IPS DF 19.7 (cell line): Measurements from ENCODE around the gene SLC10A3.

ENCODE experiments used
- DNase-seq: peaks from one replicate; pipeline ENCODE4 v3.0.0-alpha.2; 2013; ENCODE audit warnings: low read depth, low spot score

SLC10A3 gene

DNA sequence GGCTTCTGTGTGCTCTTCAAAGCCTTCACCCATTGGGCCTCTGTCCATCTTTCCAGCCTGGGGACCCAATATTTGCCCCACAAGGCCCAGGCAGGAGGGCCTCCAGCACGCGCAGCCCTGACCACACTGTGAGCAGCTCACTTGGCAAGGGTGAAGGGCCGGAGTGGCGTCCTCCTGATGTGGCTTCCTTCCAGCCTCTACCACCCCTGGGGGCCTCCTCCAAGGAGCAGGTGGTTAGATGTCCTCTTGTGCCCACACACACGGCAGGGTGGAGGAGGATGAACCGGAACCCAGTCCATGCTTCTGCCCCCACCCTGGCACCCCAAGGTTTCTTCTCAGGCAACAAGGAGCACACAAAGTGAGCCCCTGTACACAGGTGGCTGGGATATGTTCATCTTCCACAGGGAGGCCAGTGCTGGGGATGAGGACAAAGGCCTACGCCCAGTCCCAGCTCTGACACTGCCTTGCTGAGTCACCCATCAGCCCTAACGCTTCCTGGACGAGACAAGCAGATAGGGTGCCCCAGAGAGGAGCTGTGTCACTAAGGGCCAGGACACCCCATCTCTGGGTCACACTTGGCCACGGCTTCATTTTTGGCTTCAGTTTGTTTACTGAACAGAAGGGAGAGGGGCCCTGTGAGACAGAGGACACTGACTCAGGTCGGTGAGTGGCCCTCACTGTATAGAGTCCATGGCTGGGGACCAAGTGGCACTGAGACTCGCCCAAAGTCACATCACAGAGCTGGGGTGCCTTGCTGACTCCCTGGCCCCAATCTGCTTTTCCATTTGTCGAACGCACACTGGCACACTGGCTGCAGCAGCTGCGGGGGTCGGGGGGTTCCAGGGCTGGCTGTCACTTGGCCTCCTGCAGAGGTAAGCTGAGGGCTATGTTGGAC is 5.9 kb downstream of the SLC10A3 start:
- DNase-seq, result no peak

DNA sequence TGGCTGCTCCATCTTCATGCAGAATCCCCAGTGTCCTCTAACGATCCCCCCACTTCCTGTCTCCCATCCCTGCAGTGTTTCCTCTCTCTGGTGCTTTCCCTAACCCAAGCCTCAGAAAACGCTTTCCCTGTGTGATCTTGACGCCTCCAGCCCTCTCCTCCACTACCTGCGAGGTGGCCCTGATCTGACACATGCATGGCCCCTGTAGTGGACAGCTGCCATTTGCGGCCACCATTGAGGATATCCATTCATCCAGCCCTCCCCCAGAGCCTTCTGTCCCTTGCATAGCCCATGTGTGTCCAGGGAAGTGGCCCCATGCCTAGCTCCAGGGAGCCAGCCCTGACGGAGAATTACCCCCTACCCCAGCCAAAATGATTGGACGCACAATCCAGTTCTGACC is 7.1 kb downstream of the SLC10A3 start:
- DNase-seq, result no peak

DNA sequence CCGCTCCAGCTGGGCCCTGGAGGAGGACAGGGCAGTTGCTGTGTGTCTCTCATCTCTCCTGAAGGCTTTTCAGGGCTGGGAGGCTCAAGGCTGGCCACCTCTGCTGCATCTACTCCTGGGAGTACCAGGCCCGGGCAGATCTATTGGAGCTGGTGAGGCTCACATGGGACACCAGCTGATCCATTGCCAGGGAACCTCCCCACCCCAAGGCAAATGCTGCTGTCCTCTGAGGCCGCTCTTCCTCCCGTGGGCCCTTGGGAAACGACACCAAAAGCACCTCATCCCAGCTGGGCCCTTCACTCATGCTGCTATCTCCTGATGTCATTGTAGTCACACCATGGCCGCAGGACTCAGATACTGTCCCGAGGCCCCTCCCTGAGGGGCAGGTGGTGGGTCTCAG is 7.6 kb downstream of the SLC10A3 start:
- no peak for DNase-seq

DNA sequence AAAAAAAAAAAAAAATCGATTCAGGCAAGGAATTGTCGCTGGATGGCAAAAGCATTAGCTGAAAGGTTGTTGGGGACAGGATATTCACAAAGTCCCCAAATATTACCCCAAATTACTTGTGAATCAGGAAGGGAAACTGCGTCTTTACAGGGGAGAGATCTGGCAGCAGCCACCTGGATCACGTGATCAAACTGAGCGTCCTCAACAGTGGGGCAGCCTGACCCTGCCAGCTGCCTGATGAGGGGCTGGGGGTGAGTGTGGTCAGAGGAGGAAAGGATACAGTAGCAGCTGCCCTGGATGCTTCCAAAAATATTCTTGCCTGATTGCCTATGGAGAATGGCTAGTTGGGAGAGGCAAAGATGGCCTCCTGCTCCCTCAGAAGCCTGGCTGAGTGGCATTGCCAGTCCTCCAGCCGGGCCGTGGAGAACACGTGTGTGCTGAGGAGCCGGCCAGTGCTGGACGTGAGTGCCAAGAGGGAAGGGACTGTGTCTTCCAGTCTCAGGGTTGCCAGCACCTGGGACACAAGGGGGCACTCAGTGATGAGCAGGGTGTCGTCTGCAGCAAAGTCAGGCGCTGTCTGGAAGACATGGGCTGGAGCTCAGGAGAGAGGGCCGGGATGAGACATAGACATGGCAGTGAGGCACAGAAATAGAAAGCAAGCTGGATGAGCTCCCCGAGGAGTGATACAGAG is 8.4 kb downstream of the SLC10A3 start:
- no peak for DNase-seq

DNA sequence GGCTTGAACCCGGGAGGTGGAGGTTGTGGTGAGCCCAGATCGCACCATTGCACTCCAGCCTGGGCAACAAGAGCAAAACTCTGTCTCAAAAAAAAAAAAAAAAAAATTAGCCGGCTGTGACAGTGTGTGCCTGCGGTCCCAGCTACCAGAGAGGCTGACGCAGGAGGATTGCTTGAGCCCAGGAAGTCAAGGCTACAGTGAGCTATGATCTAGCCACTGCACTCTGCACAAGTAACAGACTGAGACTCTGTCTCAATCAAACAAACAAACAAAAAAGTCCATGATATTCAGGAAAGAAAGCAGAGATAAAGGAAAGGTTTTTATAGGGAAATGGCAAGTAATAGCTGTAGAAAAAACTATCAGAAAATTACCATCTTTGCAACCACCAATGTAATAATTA is 9.2 kb downstream of the SLC10A3 start:
- DNase-seq, result no peak

DNA sequence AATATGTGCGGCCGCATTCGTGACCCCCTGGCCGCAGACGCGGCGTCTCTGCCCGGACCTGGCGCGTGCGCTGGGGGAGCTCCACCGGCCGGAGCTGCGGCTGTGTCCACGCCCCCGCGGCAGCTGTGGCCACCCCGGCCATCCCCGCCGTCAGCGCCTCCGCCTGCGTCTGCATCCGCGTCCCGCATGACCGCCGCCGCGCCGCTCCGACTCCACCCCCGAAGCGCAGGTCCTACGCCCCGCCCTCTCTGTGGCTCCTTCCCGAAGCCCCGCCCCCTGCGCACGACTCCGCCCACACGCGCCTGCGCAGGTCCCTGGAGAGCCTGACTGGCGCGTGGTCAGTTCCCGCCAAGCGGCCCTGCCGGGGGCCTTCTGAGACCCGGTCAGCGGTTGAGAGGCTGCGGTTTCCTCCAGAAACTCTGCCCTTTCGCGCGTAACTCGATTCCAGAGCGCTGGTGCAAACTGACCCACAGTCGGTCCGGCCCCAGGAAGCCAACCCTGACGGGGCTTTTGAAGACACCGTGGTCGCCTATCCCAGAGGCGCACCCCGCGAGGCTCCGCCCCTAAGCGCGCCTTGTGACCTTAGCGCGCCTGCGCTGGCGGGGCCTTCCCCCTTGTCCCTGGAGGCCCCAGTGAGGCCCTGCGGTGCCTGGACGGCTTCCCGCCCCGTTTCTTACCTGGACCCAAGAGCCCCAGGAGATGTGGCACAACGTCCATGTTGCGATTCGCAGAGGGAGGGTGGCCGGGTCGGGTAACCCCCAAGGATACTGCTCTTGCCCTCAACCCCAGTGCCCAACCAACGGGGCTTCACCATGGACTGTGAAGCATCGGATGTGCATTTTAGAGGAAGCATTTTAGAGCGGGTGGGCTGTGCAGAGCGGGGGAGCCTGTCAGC is 11.5 kb downstream of the SLC10A3 start, which contains the start of gene LAGE3:
Gene LAGE3 (minus strand): TSS at position 554 of the 895 bp plus-strand sequence. CDS start 366 bp downstream, at position 188.
- no peak for DNase-seq

DNA sequence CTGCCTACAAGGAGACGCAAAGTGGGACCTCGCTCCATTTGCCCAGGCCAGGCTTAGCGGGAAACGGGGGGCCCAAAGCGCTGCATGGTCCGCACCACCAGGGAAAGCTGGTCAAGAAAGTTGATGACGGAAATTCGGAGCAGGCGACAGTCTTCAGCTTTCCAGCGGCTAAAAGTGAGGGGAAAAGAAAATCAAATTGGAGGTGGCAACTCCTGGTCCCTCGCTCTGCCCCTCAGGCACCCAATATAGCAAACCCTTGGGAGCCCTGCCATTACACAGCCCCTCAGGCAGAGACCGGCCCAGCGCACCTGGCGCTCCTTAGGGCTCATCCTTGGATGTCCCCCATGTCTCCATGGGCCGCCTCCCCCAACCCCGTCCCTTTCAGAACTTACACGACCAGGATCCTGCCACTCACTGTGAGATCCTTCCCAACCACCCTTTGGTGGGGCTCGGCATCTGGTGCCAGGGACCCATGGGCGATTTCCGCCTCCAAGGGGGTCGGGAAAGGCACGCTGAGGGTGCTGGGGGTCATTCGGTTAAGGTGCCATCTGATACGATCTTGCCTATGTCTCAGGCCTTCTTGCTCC is 12.4 kb downstream of the SLC10A3 start:
- no peak for DNase-seq

DNA sequence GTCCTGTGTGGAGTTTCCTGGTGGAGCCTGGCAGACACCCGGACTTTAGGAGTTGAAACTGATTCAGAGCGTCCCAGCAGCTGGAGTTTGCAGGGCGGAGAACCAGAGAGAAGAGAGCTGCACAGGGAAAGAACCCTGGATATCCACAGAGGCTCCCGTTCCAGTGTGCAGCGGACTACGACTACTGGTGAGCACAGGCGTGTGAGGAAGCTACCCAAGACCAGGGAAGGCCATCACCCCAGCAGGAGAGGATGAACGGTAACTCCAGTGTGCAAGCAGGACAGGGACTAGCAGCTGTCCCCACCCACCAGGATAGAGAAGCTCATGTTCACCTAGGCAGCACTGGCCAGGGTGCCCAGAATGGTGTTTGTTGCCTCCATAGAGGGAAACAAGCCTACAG is 13.6 kb downstream of the SLC10A3 start:
- DNase-seq, result no peak

DNA sequence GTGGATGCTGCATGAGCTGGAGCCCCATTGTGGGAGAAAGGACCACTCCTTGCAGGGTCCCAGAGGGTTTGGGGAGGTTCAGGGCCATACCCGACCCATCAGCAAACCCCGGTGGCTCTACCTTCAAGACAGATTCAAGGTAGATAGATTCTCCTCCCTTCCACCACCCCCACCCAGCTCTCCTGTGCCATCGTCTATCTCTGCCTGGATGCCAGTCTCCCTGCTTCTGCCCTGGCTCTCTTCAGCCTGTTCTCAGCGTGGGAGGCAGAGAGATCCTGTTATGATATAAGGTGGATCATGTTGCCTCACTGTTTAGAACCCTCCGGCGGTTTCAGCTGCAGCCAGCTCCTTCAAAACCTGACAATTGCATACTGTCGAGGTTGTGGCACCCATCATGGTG is 16.7 kb downstream of the SLC10A3 start:
- no peak for DNase-seq

DNA sequence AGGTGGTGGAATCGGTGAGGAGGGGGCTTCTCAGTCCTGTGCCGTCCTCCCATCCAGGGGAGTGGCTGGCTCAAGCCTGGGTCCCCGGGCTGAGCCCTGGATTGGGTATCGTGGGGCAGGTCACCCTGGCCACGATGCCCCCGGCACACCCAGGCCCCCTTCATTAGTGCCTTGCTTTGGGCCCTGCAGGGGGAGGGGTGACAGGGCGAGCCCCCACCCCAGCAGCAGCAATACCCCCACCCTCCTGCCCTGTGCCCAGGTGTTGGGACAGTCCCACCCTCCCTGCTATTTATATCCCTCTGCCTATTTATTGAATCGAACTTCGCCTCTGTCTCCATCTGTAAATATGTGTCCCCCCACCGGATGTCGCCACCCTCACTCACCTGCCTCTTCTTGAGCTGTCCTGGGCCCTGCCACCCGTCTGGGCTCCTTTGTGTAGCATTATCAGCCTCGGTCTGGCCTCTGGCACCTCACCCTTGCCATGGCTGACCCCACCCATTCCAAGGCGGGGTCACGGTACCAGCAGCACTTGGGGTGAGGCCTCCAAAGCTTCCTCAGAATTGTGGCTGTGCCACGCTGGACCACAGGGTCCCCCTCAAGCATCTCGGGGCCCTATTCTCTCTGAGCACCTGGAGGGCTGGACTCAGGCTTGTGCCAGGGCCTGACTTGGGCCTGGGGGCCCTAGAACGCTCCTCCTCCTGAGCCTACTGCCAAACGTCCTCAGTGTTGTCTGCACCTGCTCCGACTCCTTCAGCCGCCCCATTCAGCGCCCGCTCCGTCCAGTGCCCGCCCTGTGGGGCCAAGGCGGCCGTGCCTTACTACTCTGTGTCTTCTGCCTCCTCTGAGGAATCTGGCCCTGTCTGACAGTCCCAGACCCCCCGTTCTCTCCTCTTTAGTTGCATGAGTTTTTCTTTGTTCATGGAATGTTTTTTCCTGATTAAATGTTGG is 17.5 kb downstream of the SLC10A3 start:
- no peak for DNase-seq

DNA sequence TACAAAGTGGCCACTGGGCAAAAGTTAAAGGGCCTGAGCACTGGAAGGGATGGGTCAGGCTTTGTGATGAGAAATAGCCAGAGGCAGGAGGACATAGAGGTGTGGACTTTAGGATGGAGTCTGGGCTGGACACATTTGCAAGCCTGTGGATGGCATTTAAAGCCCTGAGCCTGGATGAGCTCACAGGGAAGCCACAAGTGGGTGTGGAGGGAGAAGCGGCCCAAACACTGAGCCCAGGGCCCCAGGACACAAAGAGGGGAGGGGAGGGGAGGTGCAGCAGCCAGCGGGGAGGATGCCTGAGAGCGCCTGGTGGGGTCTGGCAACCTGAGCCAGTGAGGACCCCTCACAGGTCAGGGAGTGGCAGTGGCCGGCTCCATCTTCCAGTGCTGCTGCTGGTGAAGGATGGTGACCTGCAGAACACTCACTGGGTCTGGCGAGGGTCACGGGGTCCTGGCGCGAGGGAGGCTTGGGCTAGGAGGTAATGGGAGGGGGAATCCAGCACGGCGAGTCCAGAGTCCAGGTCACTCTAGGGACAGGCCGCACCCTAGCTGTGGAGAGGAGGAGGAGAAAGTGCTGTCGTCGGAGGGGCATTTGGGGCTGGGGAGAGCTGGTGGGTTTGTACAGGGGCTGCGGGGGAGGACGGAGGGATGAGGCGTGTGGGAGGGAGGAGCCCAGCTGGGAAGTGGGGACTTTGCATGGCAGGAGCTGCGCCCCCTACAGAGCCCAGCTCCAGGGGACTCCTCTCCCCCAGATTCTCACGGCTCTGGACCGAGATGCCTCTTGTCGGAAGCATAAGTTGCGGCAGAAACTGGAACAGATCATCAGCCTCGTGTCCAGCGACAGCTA is 18.4 kb downstream of the SLC10A3 start:
- DNase-seq, result no peak

DNA sequence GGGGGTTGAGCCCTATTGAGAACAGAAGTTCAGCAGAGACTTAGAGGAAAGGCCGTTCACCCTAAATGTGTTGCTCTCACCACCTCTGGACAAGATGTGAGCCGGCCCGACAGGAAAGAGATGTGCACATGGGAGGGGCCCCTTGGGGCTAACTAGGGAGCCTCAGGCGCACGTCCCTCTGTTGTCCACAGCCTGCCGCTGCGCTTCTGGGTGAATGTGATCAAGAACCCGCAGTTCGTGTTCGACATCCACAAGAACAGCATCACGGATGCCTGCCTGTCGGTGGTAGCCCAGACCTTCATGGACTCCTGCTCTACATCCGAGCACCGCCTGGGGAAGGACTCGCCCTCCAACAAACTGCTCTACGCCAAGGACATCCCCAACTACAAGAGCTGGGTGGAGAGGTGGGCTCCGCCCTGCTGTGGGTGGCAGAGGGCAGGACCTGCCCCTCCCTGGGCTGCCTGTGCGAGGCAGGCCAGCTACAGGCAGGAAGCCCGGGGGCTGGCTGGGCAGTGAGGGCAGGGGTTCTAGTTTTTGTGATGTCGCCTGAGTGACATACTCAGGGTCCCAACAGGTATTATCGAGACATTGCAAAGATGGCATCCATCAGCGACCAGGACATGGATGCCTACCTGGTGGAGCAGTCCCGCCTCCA is 19.4 kb downstream of the SLC10A3 start:
- DNase-seq, result no peak

DNA sequence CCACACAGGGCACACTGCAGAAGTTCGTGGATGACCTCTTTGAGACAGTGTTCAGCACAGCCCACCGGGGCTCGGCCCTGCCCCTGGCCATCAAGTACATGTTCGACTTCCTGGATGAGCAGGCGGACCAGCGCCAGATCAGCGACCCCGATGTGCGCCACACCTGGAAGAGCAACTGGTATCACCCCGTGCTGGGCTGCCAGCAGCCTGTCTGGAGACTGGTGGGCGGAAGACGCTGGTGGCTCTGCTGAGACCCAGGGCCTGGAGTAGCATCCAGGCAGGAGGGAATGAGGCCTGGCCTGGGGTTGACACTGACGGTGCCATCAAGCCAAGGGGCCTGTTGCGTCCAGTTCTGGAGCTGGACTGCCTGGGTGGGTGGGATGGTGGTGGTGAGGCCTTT is 20.0 kb downstream of the SLC10A3 start:
- DNase-seq, result no peak

DNA sequence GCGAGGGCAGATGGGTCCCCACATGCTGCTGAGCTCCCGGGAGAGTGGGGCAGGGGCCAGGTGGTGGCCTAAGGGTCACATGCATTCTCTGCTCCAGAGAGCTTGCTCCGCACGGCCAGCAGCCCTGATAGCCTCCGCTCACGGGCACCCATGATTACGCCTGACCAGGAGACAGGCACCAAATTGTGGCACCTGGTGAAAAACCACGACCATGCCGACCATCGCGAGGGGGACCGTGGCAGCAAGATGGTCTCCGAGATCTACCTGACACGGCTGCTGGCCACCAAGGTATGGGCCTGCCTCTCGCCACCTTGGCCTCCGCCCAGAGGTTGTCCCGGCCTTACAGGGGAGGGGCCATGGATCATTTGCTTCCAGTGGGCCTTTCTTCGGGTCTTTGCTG is 20.5 kb downstream of the SLC10A3 start:
- no peak for DNase-seq

DNA sequence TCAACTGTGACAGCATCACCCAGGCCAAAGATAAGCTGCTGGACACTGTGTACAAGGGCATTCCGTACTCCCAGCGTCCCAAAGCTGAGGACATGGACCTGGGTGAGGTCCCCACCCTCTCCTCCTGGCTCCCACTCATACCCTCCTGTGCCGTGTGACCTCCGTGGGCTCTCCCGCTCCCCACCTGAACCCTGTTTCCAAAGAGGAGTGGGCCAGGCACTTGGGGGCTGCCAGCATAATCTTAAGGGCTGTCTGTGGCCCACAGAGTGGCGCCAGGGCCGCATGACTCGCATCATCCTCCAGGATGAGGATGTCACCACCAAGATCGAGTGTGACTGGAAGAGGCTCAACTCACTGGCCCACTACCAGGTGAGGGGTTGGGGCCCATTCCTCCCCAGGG is 21.3 kb downstream of the SLC10A3 start:
- no peak for DNase-seq

DNA sequence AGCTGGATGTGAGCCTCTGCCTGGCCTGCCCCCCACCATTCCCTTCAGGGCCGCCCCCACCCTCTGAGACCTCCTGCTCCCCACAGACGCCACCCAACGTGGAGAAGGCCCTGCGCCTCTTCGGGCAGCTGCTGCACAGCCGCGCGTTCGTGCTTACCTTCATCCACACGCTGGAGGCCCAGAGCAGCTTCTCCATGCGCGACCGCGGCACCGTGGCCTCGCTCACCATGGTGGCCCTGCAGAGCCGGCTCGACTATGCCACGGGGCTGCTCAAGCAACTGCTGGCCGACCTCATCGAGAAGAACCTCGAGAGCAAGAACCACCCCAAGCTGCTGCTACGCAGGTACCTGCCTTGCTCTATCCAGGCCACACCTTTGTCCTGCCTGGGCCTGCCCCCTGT is 22.2 kb downstream of the SLC10A3 start:
- DNase-seq, result no peak

DNA sequence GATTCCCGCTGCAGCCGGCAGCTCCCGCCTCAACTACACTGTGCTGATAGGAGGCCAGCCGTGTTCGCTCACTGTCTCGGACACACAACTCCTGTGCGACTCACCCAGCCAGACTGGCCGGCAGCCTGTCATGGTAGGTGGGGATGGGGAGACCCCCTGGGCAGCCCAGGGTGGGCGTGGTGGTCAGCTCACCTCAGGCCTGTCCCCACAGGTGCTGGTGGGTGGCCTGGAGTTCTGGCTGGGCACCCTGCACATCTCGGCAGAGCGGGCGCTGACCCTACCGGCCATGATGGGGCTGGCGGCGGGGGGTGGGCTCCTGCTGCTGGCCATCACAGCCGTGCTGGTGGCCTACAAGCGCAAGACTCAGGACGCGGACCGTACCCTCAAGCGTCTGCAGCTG is 22.9 kb downstream of the SLC10A3 start:
- no peak for DNase-seq

DNA sequence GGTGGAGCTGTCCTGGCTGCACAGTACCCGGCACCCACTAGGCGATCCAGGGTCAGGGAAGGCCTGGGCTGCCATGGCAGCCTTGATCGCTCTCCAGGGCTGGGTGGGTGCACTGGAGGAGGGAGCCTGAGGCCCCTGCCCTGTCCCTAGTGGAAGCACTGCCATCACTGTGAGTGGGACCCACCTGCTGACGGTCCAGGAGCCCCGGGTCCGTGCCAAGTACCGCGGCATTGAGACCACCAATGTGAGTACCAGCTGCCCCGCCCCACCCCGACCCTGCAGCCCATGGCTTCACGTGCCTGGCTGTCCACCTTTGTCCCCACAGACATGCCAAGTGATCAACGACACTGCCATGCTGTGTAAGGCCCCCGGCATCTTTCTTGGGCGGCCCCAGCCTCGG is 23.5 kb downstream of the SLC10A3 start:
- no peak for DNase-seq

DNA sequence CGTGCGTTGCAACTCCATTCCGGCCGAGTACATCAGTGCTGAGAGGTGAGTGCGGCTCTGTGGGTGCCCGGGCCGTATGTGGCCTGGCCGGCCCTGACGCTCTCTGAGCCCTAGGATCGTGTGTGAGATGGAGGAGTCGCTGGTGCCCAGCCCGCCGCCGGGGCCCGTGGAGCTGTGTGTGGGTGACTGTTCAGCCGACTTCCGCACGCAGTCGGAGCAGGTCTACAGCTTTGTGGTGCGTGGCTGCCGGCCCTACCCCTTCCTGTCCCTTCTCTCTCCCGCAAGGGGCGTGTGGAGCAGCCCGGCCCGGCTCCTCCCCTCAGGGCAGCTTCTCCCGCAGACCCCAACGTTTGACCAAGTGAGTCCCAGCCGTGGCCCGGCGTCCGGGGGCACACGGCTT is 24.4 kb downstream of the SLC10A3 start:
- no peak for DNase-seq
